ENCODE measurements around the gene DLG5.
A peak's percentile ranks its signal among the peaks of the same experiment; 100 is the strongest.

Gene DLG5

GRCh38 chr10:77888356-77888703, 38.2 kb downstream of the DLG5 start:
- ChIA-PET CTCF (interaction anchor here (1.0 to 1.5 kb wide), 3 partner anchors 27 to 114 kb away, joined by 3 to 5 read pairs (median 3); no protein-coding TSS in a partner anchor), POLR2A (no interaction called here)
- Histone ChIP-seq H3K27ac (ENCODE audit: extremely low read depth, low read depth, low read length) (no peak overlapping the region), H3K4me3 (ENCODE audit: low read depth, low read length) (no peak overlapping the region), H3K9me3 (ENCODE audit: control insufficient read depth, insufficient read depth, low read depth, low read length) (no peaks in the 10 kb centered on the region), H3K4me1 (ENCODE audit: control insufficient read depth, insufficient read depth, low read length) (peaks cover 12% of the 10 kb centered on the region), H3K36me3 (ENCODE audit: control insufficient read depth in 2 of 2, insufficient read depth in 1 of 2, low read length in 2 of 2) (no peaks in the 10 kb centered on the region)
- TF ChIP-seq ZNF10 (tag by site-specific recombination; IDR thresholded peaks at IDR 0.05) (no peak), ZNF138 (tag by site-specific recombination; IDR thresholded peaks at IDR 0.05; ENCODE audit: borderline replicate concordance) (no peak), ZNF529 (tag by site-specific recombination; IDR thresholded peaks at IDR 0.05; ENCODE audit: insufficient replicate concordance) (no peak), ZNF19 (tag by site-specific recombination; IDR thresholded peaks at IDR 0.05; ENCODE audit: low read depth) (no peak), ZNF112 (tag by site-specific recombination; IDR thresholded peaks at IDR 0.05) (no peak), ZNF121 (tag by site-specific recombination; IDR thresholded peaks at IDR 0.05) (no peak), BCL11B (tag by site-specific recombination; IDR thresholded peaks at IDR 0.05; ENCODE audit: low read depth) (no peak), KLF10 (tag by site-specific recombination; IDR thresholded peaks at IDR 0.05) (no peak), ZNF560 (tag by site-specific recombination; IDR thresholded peaks at IDR 0.05; ENCODE audit: borderline replicate concordance) (no peak), ZNF518A (tag by site-specific recombination; conservative IDR thresholded peaks at IDR 0.05; ENCODE audit: low read depth) (no peak), ZNF623 (tag by site-specific recombination; IDR thresholded peaks at IDR 0.05) (no peak), ZNF239 (tag by site-specific recombination; IDR thresholded peaks at IDR 0.05) (no peak), ZNF248 (tag by site-specific recombination; IDR thresholded peaks at IDR 0.05) (no peak)

- Histone ChIP-seq H3K4me3 (ENCODE audit: low read depth, low read length) (no peak overlapping the region), H3K27ac (ENCODE audit: extremely low read depth, low read depth, low read length) (no peak overlapping the region), H3K36me3 (ENCODE audit: control insufficient read depth in 2 of 2, insufficient read depth in 1 of 2, low read length in 2 of 2) (no peaks in the 10 kb centered on the region), H3K4me1 (ENCODE audit: control insufficient read depth, insufficient read depth, low read length) (peaks cover 12% of the 10 kb centered on the region), H3K9me3 (ENCODE audit: control insufficient read depth, insufficient read depth, low read depth, low read length) (no peaks in the 10 kb centered on the region)
- ChIA-PET POLR2A (no interaction called here), CTCF (interaction anchor here (0.7 to 1.5 kb wide), 3 partner anchors 41 to 189 kb away, joined by 3 to 5 read pairs (median 5); no protein-coding TSS in a partner anchor)
- TF ChIP-seq ZBTB48 (tag by site-specific recombination; IDR thresholded peaks at IDR 0.05): no peak
- TF ChIP-seq SP2 (tag by site-specific recombination; IDR thresholded peaks at IDR 0.05): no peak
- no peak for TF ChIP-seq GFI1B (tag by site-specific recombination; IDR thresholded peaks at IDR 0.05)
- TF ChIP-seq ZNF18 (tag by site-specific recombination; IDR thresholded peaks at IDR 0.05): no peak
- TF ChIP-seq ZNF121 (tag by site-specific recombination; IDR thresholded peaks at IDR 0.05): no peak
- no peak for TF ChIP-seq HOXA7 (CRISPR knock-in tag; IDR thresholded peaks at IDR 0.05; ENCODE audit: borderline replicate concordance)
- TF ChIP-seq ZNF274 (IDR thresholded peaks at IDR 0.05; ENCODE audit: low read length): no peak
- no peak for TF ChIP-seq ZNF274 (tag by site-specific recombination; IDR thresholded peaks at IDR 0.05; ENCODE audit: borderline replicate concordance)
- TF ChIP-seq ZFP3 (tag by site-specific recombination; IDR thresholded peaks at IDR 0.05; ENCODE audit: low read depth): no peak
- TF ChIP-seq ZSCAN5A (tag by site-specific recombination; IDR thresholded peaks at IDR 0.05): no peak
- no peak for TF ChIP-seq GLI4 (tag by site-specific recombination; IDR thresholded peaks at IDR 0.05)
- 0 out of 2 replicates have a peak, but pooled peaks have one; percentile 23 for TF ChIP-seq ZFHX2 (tag by site-specific recombination; conservative IDR thresholded peaks at IDR 0.05)
Observed at GRCh38 chr10:77887631-77888355, 38.8 kb downstream of the DLG5 start.

Measured in HEK293 (cell line).